Activated effector memory CD4-positive, alpha-beta T cell treated with Interleukin-2 at 50 U/mL for 16 hours (primary cell): ENCODE results near the gene TRIM8.

Experiments
- DNase-seq: peaks from one replicate; pipeline ENCODE4 v3.0.0-alpha.2; 2020

The TRIM8 gene, protein sequence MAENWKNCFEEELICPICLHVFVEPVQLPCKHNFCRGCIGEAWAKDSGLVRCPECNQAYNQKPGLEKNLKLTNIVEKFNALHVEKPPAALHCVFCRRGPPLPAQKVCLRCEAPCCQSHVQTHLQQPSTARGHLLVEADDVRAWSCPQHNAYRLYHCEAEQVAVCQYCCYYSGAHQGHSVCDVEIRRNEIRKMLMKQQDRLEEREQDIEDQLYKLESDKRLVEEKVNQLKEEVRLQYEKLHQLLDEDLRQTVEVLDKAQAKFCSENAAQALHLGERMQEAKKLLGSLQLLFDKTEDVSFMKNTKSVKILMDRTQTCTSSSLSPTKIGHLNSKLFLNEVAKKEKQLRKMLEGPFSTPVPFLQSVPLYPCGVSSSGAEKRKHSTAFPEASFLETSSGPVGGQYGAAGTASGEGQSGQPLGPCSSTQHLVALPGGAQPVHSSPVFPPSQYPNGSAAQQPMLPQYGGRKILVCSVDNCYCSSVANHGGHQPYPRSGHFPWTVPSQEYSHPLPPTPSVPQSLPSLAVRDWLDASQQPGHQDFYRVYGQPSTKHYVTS

DNA sequence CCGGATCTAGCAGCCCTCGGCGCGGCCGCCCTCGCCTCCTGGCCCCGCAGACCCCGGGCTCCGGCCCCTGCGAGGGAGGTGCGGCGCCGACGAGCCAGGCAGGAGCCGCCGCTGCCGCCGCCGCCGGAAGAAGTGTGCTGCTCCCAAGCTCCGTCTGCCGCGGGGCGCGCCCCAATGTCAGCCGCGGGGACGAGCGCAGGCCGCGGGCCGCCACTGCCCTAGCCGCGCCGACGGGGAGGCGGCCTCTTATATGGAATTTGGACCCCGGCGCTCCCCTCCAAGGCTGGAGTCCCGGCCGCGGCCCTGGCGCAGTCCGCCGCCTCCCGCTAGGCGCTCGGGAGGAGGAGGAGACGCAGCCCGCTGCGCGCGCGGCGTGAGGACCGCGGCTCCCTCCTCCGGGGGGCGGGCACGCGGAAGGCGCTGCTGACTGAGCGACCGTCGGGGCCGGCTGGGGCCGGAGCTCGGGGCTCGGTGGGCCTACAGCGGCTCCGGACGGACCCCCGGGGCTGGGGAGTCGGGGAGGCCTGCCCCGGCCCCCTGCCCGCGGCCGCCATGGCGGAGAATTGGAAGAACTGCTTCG, at the start of gene TRIM8:
TSS of gene TRIM8 (plus strand) at position 414 of the 580 bp plus-strand sequence. CDS start at position 553, 139 bp downstream.
- peak; percentile 54 for DNase-seq

DNA sequence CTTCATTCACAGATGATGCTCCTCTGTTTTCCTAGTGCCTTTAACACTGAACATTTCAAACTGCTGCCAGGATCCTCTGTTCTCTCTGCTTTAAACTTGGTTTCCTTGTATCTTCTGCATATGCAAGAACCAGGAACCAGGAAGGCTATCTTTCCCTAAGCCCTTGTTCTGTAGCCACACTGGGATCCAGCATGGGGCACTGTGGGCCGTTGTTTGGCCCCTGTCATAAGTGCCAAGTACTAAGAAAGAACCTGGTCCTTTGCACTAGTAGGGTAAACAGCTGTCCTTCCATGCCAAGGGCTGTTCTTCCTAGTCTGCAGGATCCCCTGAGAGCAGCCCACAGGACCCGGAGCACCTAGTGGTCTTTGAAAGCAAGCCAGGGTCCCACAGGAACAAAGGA, 49.0 kb upstream of the TRIM8 start:
- DNase-seq: no peak

DNA sequence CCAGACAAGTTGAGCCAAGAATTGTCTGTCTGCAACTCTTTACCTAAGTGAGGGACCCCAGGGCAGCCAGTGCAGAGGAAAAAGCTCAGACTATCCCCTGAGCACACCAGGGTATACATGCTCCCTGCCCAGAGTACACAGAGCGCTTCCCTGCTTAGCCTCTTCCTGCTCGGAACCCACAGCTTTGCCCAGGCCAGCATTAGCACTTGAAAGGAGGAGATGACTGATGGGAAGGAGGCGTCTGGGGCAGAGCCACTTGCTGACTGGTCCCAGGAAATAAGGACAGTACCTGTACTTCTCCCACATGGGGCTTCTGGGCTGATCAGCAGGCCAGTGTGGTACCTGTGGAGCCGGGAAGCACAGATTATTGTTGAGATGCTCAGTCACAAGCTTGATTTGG, 48.4 kb upstream of the TRIM8 start:
- DNase-seq: no peak

DNA sequence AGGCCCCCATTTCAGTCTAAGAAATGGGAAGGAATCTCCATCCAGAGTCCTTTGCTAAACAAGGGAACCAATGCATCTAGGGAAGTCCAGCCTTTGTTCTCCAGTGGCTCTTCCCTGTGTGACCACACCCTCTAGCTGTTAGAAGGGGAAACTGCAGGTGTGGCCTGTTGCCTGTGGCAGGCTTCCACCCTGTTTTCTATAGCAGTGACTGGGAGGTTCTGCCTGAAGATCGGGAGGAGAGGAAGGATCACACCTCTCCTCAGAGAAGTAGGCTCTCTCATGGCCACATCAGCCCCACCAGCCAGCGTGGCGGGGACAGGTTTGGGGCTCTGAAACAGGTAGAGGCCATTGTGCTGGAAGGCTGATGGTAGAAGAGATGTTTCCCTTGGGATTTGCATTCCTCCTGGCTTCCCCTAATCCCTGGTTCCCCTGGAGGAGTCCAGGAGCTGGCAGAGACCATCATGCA, 47.7 kb upstream of the TRIM8 start:
- no peak for DNase-seq

DNA sequence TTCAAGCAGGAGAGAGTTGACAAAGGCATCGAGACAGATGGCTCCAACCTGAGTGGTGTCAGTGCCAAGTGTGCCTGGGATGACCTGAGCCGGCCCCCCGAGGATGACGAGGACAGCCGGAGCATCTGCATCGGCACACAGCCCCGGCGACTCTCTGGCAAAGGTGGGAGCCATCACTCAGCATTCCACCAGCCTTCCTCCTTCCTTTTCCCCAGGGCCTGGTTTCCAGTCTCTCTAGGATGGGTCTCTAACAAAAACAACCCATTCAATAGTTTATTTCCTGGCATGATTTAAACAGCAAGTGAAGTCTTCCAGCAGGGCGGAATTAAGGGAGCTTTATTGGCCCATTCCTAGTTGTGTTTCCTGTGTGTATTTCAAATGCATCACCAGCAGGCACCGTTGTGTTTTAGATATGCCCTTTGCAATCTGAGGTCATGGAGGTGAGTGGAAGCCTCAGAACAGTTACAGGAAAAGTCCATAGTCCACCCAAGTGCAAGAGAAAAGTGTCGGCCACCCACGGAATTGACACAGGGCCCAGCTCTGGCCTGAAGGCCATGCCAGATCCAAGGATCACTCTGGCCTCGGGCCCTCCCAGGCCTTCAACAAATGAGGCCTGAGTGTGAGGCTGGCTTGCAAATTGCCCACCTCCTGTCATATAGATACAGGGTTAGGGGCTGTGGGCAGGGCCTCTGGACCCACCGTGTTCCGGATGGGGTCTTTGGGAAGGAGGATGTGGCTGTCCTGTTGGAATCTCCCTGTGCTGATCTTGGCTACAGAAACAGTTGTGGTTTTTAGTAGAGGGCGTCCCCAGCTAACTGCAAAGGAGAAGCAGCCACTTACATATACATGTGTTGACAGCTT, 46.9 kb upstream of the TRIM8 start:
- DNase-seq: no peak

DNA sequence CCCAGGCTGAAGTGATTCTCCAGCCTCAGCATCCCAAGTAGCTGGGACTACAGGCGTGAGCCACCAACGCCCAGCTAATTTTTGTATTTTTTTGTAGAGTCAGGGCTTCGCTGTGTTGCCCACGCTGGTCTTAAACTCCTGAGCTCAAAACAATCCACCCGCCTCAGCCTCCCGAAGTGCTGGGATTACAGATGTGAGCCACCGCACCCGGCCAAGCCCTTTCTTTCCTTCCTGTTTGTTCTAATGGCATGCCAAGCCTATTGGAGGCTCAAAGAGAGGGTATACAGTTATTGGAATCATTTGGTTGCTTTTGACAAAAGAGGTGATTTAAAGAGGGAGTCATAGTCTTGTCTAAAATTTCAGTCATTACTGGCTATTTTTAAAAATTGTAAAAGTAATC, 46.0 kb upstream of the TRIM8 start:
- DNase-seq: no peak

DNA sequence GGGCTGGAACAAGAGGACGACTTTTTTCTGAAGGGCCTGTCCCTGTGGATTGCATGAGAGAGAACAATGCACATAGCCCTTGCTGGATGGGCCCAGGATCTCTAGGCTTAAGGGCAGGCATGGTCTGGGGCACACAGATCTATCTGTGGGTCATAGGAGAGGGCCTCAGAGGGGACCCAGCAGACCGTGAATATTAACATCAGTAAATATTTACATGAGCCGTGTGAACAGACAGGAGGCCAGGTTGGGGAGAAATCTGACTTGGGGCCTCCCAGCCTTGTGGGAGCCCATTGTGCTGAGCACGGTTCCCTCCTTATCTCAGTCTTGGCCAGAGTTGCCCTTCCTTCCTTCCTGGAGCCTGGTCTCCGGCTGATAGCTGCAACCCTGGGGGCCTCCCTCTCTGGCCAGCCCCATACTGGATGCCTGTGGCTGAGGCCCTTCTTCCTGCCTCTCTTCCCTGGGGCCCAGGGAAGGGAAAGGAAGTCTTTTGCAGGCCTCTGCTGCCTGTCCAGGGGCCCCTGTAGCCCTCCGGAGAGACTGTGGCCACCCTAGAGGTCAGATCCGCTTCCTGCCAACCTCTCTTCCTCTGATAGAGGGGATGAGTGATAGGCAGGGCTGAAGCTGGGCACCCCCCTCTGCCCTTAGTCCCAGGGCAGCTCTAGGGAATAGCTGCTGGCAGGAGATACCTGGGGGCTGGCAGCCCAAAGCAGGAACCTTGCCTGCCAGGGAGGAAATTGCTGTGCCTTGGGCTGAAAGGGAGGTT, 44.5 kb upstream of the TRIM8 start:
- no peak for DNase-seq

DNA sequence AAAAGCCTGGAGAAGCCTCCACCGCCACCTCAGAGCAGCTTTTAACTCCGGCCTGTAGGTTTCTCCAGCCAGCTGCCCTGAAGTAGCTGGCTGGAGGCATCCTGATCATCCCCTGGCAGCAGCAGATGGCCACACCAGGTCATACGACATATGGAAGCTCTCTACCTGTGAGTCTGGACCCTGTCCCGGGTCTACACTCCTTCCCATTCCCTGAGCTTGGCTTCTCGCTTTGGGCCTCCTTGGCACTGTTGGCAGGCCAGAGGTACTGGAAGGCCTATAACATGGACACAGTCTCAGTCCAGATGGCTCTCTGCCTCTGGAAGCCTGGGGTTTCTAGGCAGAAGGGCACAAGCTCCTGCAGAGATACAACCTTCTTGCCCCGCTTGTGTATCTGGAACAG, 43.5 kb upstream of the TRIM8 start:
- DNase-seq: no peak

DNA sequence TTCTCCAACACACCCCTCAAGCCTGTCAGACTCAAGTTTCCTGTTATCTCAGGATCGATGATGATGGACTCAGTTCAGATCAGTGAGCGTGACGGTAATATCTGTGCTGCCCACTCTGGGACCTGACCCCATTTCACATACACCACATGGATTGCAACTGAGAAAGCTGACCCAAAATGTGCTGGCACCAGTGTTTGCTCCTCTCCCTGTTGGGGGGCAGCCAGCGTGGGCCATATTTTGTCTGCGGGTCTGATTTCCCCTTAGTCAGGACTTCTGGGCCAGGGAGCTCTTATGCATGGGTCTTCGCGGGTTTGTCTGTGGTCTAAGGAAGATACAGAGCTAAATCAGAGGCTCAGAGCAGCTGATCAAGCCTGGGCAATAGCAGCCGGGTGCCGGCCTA, 42.6 kb upstream of the TRIM8 start:
- no peak for DNase-seq

DNA sequence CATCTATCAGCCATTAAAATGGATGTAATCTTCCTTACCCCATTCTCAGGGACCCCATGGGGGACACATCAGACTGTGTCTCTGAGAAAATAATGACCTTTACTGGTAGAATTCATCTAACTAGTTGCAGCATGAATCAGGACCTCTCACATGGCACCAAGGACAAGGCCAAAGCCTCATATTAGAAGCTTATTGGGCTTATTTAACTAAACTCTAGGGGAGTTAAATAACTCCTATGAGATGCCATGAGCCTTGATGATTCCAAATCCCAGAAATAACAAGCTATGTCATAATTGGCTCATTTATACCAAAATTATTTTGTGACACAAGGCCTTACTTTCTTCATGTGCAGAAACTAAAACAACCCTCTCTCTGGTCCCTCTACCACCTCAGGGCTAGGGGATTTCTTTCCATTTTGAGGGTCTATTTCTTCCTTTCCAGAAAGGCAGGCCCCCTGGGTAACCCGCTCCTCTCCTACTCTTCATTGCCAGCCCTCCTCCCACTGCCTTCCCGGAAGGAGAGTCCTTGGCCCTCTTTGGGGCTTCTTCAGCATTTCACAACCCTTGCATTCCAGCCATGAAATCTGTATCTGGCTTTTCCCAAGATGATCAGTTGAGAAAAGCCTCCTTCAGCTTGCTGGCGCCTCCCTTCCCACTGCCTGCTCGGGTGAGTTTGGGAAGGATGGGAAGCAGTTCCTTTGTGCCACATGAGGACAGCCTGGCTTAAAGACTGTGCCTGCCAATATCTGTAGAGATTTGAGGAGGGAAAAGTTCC, 41.8 kb upstream of the TRIM8 start:
- no peak for DNase-seq

DNA sequence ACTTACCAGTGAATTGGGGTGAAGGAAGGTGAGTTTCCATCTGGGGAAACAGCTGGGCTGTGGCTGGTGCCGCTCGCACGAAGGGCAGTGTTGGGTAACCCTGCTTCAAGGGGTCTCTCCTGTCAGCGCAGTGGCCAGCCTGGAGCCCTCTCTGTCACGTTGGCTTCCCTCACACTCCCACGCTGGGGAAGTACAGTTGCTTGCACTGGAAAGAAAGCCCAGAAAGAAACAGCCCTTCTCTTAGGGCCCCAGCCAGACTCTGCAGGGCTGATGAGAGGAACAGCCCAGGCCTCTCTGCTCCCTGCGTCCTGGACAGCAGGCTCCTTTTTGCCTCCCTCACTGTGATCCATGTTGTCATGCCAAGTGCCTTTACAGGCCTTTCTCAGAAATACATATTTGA, 40.3 kb upstream of the TRIM8 start:
- no peak for DNase-seq

DNA sequence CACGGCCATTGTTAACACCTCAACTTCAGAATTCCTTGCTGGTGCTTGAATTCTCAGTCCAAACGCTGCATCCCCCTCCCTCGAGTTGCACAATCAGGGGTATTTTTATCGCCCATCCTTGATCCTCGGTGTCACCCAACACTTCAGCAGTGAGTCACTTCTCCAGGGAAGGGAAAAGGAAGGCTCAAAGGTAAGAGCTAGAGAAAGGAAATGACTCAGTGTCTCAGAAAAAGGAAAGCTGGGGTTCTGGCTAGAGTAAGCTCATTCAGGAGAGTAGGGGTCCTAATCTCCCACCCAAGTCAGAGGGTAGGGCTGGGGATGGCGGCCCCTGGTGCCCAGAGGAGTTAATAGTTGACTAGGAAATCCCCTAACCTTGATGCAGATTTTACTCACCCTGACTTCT, 39.8 kb upstream of the TRIM8 start:
- no peak for DNase-seq

DNA sequence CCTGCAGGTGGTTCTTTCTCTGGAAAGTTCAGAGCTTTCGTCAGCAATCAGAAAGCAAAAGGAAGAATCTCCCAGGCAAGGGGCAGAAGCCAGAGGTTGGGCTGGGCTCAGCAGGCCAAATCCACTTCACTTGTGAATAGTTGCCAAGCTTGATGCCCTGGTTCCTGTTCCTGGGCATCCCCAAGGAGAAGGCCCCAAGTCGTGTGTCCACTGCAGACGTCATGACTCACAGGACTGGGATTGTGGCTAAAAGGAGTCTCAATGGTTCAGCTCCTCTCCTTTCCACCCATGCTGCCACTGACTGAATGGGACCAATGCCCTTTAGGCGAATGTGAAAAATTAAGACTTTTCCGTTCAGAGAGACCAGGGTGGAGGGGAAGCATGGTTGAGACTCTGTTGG, 38.6 kb upstream of the TRIM8 start:
- no peak for DNase-seq

DNA sequence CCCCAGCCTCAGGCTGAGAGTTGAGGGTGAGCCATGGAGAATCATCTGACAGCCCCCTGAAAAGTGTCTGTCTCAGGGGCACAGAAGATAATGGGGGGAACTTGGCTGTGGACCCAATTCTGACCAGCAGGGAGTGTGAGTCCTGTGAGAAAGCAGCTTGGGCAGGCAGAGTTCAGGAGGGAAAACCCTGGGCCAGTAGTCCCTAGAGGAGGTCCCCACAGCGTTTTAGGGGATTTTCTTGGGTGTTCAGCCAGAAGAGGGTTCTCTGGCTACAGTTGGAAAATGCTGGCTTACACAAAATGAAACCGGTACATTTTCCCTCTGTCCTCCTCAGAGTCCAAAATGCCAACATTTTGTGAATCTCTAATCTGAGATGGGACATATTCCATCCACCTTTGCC, 35.8 kb upstream of the TRIM8 start:
- DNase-seq: no peak

DNA sequence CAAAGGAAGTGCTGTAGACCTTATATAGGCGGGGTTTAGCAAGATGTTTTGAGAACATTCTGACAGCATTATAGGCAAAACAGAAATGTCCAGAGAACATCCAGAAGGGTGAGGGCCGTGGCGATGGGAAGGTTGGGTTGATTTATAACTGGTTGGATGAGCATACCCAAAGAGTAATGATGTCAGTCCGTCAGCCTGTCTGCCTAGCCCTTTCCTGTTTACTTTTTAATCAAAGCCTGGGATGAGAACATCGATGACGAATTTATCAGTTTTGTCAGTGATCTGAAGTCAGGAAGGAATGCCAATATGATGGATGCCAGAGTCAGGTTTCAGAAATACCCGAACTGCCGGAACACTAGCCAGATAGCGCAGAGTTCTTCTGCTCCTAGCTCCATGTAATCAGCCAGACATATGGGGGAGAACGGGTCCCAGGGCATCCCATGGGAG, 33.8 kb upstream of the TRIM8 start:
- no peak for DNase-seq

DNA sequence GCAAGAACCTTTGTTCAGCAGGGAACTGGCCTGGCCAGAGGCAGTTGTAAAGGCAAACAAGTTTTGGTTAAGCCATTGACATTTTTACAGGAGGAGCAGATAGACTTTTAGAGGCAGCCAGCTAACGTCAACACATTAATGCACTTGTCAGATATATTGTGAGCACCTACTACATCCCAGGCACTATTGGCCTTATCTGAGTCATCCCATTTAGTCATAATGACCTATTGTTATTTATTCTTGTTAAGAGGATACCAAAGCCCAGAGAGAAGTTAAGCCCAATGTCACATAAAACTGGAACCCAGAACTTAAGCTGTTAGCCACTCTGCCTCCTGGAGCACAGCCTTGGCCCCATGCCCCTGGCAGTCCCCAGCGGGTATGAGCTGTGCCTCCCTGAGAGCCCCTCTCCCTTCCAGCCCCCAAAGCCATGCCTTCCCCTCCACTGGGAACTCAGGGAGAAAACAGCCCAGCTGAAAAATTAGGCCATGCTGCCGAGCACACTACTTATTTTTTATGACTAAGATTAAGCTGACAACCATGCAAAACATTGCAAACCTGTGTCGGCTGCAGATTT, 32.7 kb upstream of the TRIM8 start:
- no peak for DNase-seq

DNA sequence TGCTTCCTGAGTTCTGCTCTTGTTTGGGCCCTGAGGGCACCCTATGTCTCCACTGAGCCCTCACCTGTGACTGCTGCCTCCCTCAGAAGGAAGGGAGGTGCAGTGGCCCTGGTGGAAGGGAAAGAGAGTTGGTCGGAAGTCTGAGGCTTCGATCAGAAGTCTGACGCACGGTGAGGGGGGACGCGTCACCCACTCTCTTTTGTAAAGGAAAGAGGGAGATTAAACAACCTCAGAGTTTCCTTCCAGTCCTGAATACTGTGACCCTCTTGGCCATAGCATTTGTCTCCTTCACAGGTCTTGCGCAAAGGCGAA, 31.4 kb upstream of the TRIM8 start:
- DNase-seq: no peak

DNA sequence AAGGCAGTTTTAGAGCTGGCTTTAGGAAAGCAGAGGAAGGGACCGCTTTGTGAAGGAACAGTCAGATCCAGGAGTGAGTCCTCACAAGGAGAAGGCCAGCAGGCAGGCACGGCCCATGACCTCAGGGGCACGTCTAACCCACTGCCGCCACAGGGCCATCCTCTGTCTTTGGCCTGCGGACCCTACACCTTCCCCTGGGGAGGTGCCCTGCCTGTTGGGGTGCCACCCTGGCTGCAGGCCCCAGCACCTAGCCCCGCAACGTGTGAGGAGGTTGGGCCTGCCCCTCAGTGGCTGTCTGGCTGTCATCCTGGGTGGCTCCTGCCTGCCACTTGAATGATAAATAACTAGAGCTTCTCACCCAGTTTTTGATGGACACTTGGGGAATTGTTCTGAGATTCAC, 31.0 kb upstream of the TRIM8 start:
- no peak for DNase-seq

DNA sequence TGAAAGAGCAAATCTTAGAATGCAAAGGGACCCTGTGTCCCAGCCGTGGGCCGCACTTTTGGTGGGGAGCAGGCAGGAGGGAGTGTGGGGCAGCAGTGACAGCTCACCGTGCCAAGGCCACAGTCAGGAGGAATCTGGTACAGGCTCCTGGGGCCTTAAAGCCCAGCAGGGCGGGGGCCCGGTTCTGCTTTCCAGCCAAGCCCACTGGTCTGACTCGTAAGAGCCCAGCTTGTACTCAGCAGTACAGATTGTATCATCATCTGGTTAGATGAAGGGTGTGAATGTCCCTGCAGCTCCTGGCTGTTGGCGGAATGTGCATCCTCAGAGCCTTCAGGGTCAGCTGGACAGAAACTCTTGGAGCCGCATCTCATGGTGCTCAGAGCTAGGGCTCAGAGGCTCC, 30.5 kb upstream of the TRIM8 start:
- DNase-seq: no peak

DNA sequence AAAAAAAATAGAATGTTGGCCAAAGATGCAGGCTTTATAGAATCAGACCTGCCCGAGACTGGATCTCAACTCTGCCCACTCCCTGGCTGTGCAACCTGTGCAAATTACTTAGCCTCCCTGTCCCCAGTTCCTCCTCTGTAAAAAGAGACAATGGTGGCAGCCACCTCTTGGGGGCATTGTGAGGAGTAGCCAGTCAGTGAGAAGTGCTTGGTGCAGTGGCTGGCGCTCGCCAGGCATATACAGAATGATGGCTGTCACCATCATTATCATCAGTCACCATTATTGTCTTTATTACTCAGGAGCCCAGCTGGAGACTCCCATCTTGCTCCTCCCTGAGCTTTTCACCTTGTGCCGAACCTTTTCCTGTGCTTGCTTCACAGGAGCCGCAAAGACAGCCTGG, 29.4 kb upstream of the TRIM8 start:
- DNase-seq: no peak

DNA sequence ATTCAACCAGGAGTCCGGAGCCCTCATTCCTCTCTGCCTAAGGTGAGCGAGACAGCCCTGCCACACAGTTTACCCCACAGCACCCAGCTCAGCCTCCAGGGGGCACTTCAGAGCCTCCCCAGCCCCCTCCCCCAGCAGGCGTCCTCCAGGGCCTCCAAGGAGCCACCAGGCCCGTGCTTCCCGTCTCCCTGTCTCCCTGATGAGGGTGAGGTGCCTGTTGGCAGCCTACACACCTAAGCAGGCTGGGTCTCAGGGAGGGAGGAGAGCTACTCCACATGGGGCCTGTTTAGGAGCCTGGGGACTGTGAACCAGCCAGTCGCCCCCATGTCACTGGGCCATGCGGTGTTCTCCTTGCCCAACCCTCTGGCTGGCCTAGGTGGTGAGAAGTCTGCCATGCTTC, 28.9 kb upstream of the TRIM8 start:
- no peak for DNase-seq
